ENCODE data around the gene EXOC4. TPM values are rescaled to one million over a fixed set of nuclear protein-coding genes. Genes with fewer than 3 reads are reported as not detected.

Gene EXOC4
- total RNA-seq, 1 experiment from 2014 or later, result 75.8 TPM

- H2BK15ac ChIP-seq (ENCODE audit: low read depth, low read length), result no peak overlapping the region
- no peak for TF ChIP-seq CTCF (conservative IDR thresholded peaks at IDR 0.05)
- no peak overlapping the region for H2BK20ac ChIP-seq (ENCODE audit: low read depth, low read length, poor library complexity, severe bottlenecking)
- H3K23me2 ChIP-seq (ENCODE audit: insufficient read length, low read depth, low read length, poor library complexity, severe bottlenecking), result no peaks in the 10 kb centered on the region
- no peaks in the 10 kb centered on the region for H3K79me1 ChIP-seq (ENCODE audit: insufficient read depth, low read depth, low read length, poor library complexity, severe bottlenecking)
- no CpG with 5 or more reads among the region's 2 CpGs for WGBS (ENCODE audit: extremely low coverage, insufficient read length, low lambda C conversion rate)
- no peak overlapping the region for H2BK5ac ChIP-seq (ENCODE audit: insufficient read length, low read length)
- H4K20me1 ChIP-seq (ENCODE audit: control insufficient read depth, insufficient read depth, insufficient read length), result no peaks in the 10 kb centered on the region
- H2BK120ac ChIP-seq (ENCODE audit: low read depth, low read length, poor library complexity, severe bottlenecking), result no peak overlapping the region
- no peak overlapping the region for H3K14ac ChIP-seq (ENCODE audit: insufficient read depth, low read length)
- H3K79me2 ChIP-seq (ENCODE audit: insufficient read depth, low read length), result no peaks in the 10 kb centered on the region
- H3K4me2 ChIP-seq (ENCODE audit: insufficient read depth, insufficient read length, low read length), result no peak overlapping the region
- no peaks in the 10 kb centered on the region for H3K27me3 Mint-ChIP-seq (ENCODE audit: low read depth)
- H3K4ac ChIP-seq (ENCODE audit: low read depth, low read length), result no peak overlapping the region
- no peak overlapping the region for H4K91ac ChIP-seq (ENCODE audit: insufficient read length, low read depth, low read length)
- H3T11ph ChIP-seq (ENCODE audit: low read length), result no peak overlapping the region
- no peak overlapping the region for H4K8ac ChIP-seq (replicated peaks; ENCODE audit: insufficient read length, low read depth, low read length)
- H3K4me1 ChIP-seq (ENCODE audit: insufficient read depth, low read length), result no peaks in the 10 kb centered on the region
- H3K23ac ChIP-seq (ENCODE audit: insufficient read length, low read depth, low read length), result no peak overlapping the region
- no peaks in the 10 kb centered on the region for H3K9me3 Mint-ChIP-seq
- H3K36me3 Mint-ChIP-seq (ENCODE audit: insufficient read depth in 1 of 3, low read depth in 3 of 3), result no peaks in the 10 kb centered on the region; a peak in 1 of 7 replicates
- H3K27ac Mint-ChIP-seq, result no peak overlapping the region
- no peak for DNase-seq
- no peak overlapping the region for H3K27ac ChIP-seq (ENCODE audit: insufficient read length, low read depth, low read length)
- peaks cover 5 to 8% of the 10 kb centered on the region in 2 experiments; a peak in 3 of 4 replicates for H3K4me1 Mint-ChIP-seq
- H4K5ac ChIP-seq (ENCODE audit: insufficient read length, low read depth, low read length), result no peak overlapping the region
- H3K56ac ChIP-seq (ENCODE audit: insufficient read length, low read depth, low read length), result no peak overlapping the region
- no peak overlapping the region for H3K4me3 Mint-ChIP-seq
- H2BK12ac ChIP-seq (ENCODE audit: insufficient read length, low read depth, low read length), result no peak overlapping the region
- no peaks in the 10 kb centered on the region for H3K9me3 ChIP-seq (ENCODE audit: control insufficient read depth, low read depth, low read length)
- H3K9ac ChIP-seq (ENCODE audit: extremely low read depth, insufficient read length, low read length), result no peak overlapping the region
- no peak overlapping the region for H2AFZ ChIP-seq (ENCODE audit: low read length)
- H3K27me3 ChIP-seq (ENCODE audit: insufficient read depth, low read length), result no peaks in the 10 kb centered on the region
- no peak overlapping the region for H2AK5ac ChIP-seq (ENCODE audit: insufficient read length, low read length)
- no peak overlapping the region for H3K18ac ChIP-seq (ENCODE audit: insufficient read length, low read depth, low read length)
Measured at GRCh38 chr7:133491201-133491691, 238.4 kb downstream of the EXOC4 start.
